GM18517 (cell line): ENCODE data around the gene MED10.

ENCODE experiments used
- ATAC-seq: cut with Tn5 transposase; IDR thresholded peaks from one replicate; pipeline ENCODE4 v1.9.1; 2021; ENCODE audit warnings: mild to moderate bottlenecking, moderate library complexity; ENCODE audit not compliant: unreplicated experiment

MED10 gene

GRCh38 chr5:6399980-6400910, 21.9 kb upstream of the MED10 start:
- no peak for ATAC-seq

DNA sequence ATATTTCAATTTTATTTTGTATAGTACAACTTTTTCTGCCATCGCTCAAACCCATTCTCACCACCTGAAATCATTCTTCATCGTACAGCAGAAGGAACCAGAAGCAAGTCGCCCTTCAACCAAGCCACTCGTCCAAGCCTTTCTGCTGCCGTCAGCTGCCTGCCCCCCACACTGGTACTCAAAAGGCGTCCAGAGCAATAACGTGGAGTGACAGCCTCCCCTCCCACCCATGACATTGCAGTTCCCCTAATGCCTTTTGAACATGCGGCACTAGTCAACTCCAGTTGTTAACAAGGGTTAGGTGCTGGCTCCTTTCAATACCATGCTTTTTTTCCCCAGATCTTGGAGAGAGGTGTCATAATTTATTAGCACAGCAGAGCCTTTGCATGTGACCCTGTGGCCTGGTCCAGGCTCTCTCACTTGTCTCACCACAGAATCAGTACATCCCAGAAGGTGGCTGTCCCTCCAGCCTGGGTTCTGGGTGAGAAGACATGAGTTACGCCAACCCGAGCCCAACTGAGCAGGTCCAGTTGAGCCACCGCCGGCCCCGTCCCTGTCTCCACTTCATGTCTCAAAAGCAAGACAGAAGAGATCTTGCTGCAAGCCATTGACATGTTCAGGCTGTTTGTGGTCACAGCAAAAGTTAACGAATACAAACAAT, 20.4 kb upstream of the MED10 start:
- no peak for ATAC-seq

- ATAC-seq, result no peak
These were observed 19.4 kb upstream of the MED10 start for GRCh38 chr5:6397536-6398269.

DNA sequence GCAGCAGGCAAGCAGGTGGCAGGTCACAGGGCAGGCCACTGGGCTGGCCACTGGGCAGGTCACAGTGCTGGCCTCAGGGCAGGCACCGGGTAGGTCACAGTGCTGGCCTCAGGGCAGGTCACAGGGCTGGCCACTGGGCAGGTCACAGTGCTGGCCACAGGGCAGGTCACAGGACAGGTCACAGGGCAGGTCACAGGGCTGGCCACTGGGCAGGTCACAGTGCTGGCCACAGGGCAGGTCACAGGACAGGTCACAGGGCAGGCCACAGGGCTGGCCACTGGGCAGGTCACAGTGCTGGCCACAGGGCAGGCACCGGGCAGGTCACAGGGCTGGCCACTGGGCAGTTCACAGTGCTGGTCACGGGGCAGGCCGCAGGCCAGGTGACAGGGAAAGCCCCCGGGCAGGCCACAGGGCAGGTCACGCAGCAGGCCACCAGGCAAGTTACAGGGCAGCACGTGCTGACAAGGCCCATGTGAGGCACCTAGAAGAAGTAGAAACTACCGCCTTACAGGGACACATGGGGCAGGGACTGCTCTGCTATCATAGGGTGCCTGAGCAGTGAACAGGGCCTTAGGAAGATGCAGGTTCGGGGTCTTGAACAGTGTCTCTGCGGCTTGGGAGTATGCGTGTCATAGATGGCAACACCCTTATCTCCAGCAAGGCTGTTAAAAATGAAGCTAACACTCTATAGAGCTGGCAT, 18.6 kb upstream of the MED10 start:
- no peak for ATAC-seq

DNA sequence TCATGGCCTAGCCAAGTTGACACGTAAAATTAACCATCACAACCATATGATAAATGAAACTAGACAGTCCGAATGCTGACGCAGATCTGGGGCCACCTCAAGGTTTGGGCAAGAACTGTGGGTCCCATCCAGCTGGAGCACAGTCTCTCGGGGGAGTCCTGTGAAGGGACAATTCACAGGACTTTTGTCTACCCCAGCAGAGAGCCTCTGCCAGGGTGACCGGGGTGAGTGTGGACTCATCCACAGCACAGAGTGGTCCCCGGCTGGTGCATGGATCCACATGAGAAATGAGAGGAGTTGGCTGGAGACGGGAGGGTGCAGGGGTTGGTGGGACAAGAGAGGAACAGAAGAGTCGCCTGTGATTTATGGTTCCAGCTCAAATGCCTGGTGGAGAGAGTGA, 17.7 kb upstream of the MED10 start:
- no peak for ATAC-seq

- ATAC-seq, result no peak
These were observed 17.3 kb upstream of the MED10 start for GRCh38 chr5:6395621-6396020.

DNA sequence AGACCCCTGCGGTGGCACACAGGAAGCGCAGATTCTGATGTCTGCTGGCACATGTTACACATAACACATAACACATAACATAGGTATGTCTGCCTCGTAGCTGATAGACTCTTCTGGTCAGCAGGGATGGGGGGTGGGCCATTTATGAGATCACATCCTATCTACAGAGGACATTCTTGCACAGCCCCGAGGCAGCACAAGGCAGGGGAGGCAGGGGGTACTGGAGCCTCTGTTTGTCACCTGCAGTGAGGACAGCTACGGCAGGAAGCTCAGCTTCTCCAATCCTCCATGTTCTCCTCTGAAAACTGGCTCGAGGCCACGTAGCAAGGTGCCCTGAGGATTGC, 16.7 kb upstream of the MED10 start:
- no peak for ATAC-seq

DNA sequence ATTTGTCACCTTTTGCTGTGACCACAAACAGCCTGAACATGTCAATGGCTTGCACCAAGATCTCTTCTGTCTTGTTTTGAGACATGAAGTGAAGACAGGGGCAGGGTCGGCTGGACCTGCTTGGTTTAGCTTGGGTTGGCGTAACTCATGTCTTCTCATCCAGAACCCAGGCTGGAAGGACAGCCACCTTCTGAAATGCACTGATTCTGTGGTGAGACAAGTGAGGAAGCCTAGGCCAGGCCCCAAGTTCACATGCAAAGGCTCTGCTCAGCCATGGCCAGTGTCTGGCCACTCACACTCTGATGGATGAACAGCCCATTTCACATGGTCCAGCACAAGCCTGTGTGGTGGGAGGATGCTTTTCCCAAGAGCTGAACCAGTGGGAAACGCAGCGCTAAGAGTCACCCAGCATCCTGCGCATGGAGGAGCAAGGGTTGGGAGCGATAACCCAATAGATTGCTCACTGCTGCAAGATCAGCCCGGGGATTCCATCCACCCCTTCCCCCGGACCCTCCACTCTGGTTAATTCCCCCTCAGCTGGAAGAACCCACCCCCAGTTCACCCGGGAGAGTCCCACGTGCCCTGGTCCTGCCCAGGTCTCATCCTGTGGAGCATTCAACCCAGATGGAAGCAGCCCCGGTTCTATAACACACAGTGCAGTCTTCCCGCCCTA, 16.2 kb upstream of the MED10 start:
- ATAC-seq, result no peak

DNA sequence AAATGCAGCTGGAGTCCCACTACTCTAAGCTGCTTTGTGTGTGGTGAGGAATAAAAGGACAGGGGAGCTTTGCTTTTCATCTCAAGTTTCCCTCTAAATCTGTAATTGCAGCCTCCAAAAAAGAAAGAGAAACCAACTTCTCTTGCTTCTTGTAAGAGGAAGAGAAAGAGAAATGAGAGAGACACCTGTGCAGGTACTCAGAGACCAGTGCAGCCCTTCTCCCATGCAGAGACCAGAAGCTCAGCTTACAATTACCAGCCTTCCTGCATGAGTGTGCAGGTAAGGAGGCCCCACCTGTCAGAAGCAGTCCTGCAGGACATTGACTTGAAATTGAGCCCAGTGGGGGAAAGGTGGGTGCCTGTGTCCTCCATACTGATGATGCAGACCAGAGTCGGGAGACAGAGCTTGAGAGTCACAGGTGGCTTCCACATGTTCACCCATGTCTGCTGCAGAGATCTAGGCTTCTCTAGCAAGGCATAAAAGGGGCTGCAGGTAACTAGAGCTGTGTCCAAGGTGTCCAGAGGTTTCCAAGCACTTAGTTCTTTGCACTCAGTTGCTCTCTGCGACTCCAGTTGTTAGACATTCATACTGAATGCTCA, 15.3 kb upstream of the MED10 start:
- no peak for ATAC-seq

GRCh38 chr5:6392561-6392960, 14.2 kb upstream of the MED10 start:
- ATAC-seq, result no peak

DNA sequence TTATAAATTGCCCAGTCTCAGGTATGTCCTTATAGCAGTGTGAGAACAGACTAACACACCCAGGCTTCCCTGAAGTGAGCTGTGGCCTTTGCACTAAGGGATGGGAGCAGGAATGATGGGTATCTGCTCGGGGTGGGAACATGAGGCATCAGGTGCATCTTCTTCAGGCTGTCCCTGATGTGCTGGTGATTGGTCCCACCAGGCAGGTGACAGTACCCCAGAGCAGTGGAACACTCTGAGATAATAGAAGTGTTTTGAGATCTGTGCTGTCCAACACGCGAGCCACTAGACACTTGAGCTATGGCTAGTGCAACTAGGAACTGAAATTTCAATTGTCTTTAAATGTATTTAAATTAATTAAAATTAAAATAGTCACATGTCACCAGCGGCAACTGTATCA, 12.8 kb upstream of the MED10 start:
- no peak for ATAC-seq

DNA sequence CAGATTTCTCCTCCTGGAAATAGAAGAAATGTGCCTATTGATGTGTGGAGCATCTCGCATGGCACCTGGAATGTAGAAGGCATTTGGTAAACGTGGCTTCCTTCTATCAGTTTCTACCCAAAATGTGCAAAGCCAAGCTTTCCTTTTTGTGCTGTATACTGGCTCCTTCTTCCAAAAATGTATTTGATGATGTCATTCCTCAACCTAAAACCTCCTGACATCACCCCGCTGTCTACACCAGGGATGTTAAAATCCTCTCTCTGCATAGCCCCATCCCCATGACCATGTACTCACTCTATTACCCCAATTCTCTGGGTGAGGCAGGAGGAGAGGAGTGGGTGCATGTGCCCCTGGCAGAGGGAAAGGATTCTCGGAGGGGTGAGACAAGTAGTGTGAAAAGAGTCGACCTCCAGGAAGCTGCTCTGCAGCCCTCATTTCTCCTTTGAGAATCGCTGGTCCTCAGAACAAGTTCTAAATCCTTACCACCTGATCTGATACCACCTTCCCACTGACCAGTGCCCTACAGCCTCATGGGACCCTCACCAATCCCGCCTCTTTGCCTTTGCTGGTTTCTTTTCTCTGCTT, 11.7 kb upstream of the MED10 start:
- ATAC-seq, result no peak

- no peak for ATAC-seq
These were observed 11.1 kb upstream of the MED10 start for GRCh38 chr5:6389397-6389796.

GRCh38 chr5:6387970-6388369, 9.6 kb upstream of the MED10 start:
- ATAC-seq, result no peak

DNA sequence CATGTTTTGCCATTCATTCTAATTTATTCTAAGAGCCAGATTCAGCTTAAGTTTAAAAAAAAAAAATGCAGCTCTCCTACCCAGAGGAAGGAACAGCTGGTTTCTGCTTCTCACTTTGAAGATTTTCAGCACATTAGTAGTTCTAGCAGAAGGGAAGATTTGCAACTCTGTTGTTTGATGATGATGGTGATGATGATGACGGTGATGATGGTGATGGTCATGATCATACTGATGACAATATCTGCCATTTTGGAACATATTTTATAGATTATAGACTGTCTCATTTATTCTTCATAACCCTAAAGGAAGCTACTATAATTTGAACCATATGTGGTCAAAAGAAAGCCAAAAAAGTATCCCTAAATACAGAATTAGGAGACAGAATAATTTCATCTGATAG, 7.9 kb upstream of the MED10 start:
- ATAC-seq, result no peak

- no peak for ATAC-seq
These were observed 6.5 kb upstream of the MED10 start for GRCh38 chr5:6384856-6385255.

GRCh38 chr5:6383376-6383775, 5.0 kb upstream of the MED10 start:
- ATAC-seq, result no peak

DNA sequence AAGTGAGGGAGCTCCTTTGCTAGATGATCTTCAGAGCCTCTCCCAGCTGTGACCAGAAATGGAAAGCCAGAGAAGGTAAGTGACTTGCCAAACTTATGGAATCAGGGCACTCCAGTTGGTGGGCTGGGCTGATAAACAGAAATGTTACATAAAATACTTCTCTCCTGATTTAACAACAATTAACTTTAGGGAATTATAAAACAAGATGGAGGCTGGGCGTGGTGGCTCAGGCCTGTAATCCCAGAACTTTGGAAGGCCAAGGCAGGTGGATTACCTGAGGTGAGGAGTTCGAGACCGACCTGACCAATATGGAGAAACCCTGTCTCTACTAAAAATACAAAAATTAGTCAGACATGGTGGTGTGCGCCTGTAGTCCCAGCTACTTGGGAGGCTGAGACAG, 899 bp upstream of the MED10 start:
- ATAC-seq, result no peak

DNA sequence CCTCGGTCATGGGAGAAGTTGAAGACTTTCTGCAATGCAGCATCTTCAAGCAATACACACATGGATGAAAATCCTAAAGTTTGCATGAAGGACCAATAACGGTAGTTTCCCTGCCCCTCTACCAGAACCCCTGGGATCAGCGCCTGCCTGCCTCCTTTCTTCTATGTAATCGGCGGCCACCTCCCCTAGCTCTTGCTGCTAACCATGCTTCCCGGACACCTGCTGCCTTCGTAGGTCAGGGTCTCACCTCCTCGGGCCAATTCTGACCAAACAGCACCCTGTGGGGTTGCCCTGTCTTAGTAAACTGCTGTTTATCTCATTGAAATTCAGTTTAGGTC, 388 bp upstream of the MED10 start:
- peak; percentile 45 for ATAC-seq

GRCh38 chr5:6377582-6377904, 804 bp downstream of the MED10 start:
- ATAC-seq, result no peak
